SK-N-MC (cell line): Measurements from ENCODE around the gene MAMDC4.
"Not testable (repeated sequence)": the region's sequence is repeated elsewhere in the genome, so short reads cannot be mapped to it uniquely, and the experiment has no call there.

Experiments used
- DNase-seq: peaks from one replicate; pipeline ENCODE4 v3.0.0-alpha.2; 2011; ENCODE audit warnings: low read depth, low spot score
- H3K27ac ChIP-seq: fragments of 200-600 bp; sonication (generic); 2 replicates; pipeline ENCODE4 v1.5.1; 2016; ENCODE audit warnings: mixed run types
- H3K36me3 ChIP-seq: fragments of 200-600 bp; sonication (generic); 2 replicates; pipeline ENCODE4 v1.6.1; 2017; ENCODE audit warnings: antibody characterized with exemption, low read length, mixed read lengths; ENCODE audit not compliant: insufficient read depth
- H3K4me3 ChIP-seq: fragments of 200-600 bp; sonication (generic); 2 replicates; pipeline ENCODE4 v1.5.1; 2016
- H3K9ac ChIP-seq: fragments of 200-600 bp; sonication (generic); 2 replicates; pipeline ENCODE4 v1.8.0; 2017; ENCODE audit warnings: mixed run types, mixed read lengths; ENCODE audit not compliant: insufficient read length
- H3K9me3 ChIP-seq: fragments of 200-600 bp; sonication (generic); 2 replicates; pipeline ENCODE4 v1.6.1; 2017; ENCODE audit warnings: low read depth, mild to moderate bottlenecking, antibody characterized with exemption, low read length, moderate library complexity, mixed read lengths
- EZH2 ChIP-seq: fragments of 200-600 bp; sonication (generic); IDR thresholded peaks from one replicate; pipeline ENCODE4 v1.6.1; 2017; ENCODE audit warnings: antibody characterized with exemption
- FOXP2 ChIP-seq: optimal IDR thresholded peaks from 2 replicates; pipeline ENCODE3; 2011; ENCODE audit warnings: mild to moderate bottlenecking, moderate library complexity; ENCODE audit not compliant: insufficient read depth; ENCODE audit errors: extremely low read length, control extremely low read depth
- POLR2AphosphoS5 ChIP-seq: IDR thresholded peaks from 2 replicates; pipeline ENCODE4 v1.6.1; 2012; ENCODE audit warnings: mild to moderate bottlenecking, low read depth, low read length, borderline replicate concordance

The MAMDC4 gene

GRCh38 chr9:136835162-136835931 is 16.8 kb upstream of the MAMDC4 start:
- TF ChIP-seq POLR2AphosphoS5 (peak; percentile 32; the same call in 1 of the 2 replicates), FOXP2 (no peak), EZH2 (no peak)

GRCh38 chr9:136835932-136836904 is 15.9 kb upstream of the MAMDC4 start:
- no peak overlapping the region for H3K9ac ChIP-seq
- no peak overlapping the region for H3K4me3 ChIP-seq
- H3K27ac ChIP-seq = no peak overlapping the region
- peaks cover 9% of the 10 kb centered on the region; the same call in 1 of the 2 replicates for H3K36me3 ChIP-seq
- DNase-seq = no peak
- TF ChIP-seq EZH2 (no peak), POLR2AphosphoS5 (no peak), FOXP2 (no peak)
- H3K9me3 ChIP-seq = no peaks in the 10 kb centered on the region

More at GRCh38 chr9:136835162-136835931, 16.8 kb upstream of the MAMDC4 start:
- Histone ChIP-seq H3K4me3 (no peak overlapping the region), H3K36me3 (peaks cover 17% of the 10 kb centered on the region; the same call in 1 of the 2 replicates), H3K27ac (no peak overlapping the region), H3K9ac (no peak overlapping the region), H3K9me3 (no peaks in the 10 kb centered on the region)
- DNase-seq = no peak

- Histone ChIP-seq H3K4me3 (no peak overlapping the region), H3K36me3 (peaks cover 3% of the 10 kb centered on the region; the same call in 1 of the 2 replicates), H3K9me3 (no peaks in the 10 kb centered on the region), H3K27ac (no peak overlapping the region), H3K9ac (no peak overlapping the region)
- TF ChIP-seq FOXP2 (no peak), POLR2AphosphoS5 (no peak), EZH2 (no peak)
- DNase-seq = no peak
Observed at GRCh38 chr9:136837146-136837855, 14.8 kb upstream of the MAMDC4 start.

DNA sequence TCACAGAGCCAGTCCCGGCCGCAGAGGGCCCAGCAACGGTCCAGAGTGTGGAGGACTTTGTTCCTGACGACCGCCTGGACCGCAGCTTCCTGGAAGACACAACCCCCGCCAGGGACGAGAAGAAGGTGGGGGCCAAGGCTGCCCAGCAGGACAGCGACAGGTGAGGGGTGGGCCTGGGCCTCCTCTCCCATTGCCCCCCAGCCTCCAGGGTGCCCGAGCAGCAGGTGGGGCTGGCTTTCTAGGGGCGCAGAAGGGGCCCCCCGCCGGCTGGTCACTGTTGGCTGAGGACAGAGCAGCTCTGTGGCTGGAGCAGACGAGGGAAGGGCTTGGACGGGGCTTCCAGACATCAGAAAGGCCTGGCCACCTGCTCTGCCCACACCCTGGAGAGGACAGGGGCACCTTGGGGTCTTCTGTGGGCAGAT is 14.3 kb upstream of the MAMDC4 start:
- TF ChIP-seq POLR2AphosphoS5 = peak; percentile 7; the same call in 1 of the 2 replicates
- H3K4me3 ChIP-seq, DNase-seq, H3K27ac ChIP-seq, H3K36me3 ChIP-seq, H3K9ac ChIP-seq, H3K9me3 ChIP-seq: not testable (repeated sequence)

DNA sequence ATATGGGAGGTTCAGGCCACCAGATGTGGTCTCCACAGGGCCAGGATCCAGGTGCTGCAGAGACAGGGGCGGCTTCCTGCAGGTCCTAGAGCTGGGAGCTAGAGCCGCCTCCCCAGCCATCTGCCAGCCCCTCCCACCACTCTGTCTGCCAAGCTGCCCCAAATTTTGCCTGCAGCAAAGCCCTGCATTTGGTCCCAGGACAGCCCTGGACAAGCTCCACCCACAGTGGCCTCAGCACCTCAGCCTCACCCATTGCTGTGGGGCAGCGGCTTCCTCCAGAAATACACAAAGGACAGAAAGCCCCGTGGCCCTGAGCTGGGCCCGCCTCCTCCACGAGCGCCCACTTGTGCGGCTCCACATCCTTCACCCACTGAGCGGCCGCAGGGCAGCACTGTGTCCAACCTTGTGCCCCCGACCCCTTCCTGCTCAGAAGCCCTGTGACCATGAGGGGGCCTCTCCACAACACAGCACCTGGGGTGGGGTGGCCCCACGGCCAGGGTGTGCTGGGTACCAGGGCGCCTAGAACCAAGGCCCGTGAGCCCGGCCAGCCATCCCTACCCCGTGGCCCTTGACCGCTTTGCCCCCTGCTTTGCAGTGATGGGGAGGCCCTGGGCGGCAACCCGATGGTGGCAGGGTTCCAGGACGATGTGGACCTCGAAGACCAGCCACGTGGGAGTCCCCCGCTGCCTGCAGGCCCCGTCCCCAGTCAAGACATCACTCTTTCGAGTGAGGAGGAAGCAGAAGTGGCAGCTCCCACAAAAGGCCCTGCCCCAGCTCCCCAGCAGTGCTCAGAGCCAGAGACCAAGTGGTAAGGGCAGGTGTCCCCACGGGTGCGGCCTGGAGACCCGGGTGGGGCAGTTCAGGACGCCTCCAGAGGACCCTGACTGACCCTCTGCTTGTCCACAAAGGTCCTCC is 13.6 kb upstream of the MAMDC4 start:
- H3K9me3 ChIP-seq = no peaks in the 10 kb centered on the region
- H3K9ac ChIP-seq = no peak overlapping the region
- no peak for TF ChIP-seq POLR2AphosphoS5
- H3K27ac ChIP-seq = no peak overlapping the region
- H3K4me3 ChIP-seq = no peak overlapping the region
- DNase-seq = no peak
- H3K36me3 ChIP-seq = no peaks in the 10 kb centered on the region; the same call in 1 of the 2 replicates

DNA sequence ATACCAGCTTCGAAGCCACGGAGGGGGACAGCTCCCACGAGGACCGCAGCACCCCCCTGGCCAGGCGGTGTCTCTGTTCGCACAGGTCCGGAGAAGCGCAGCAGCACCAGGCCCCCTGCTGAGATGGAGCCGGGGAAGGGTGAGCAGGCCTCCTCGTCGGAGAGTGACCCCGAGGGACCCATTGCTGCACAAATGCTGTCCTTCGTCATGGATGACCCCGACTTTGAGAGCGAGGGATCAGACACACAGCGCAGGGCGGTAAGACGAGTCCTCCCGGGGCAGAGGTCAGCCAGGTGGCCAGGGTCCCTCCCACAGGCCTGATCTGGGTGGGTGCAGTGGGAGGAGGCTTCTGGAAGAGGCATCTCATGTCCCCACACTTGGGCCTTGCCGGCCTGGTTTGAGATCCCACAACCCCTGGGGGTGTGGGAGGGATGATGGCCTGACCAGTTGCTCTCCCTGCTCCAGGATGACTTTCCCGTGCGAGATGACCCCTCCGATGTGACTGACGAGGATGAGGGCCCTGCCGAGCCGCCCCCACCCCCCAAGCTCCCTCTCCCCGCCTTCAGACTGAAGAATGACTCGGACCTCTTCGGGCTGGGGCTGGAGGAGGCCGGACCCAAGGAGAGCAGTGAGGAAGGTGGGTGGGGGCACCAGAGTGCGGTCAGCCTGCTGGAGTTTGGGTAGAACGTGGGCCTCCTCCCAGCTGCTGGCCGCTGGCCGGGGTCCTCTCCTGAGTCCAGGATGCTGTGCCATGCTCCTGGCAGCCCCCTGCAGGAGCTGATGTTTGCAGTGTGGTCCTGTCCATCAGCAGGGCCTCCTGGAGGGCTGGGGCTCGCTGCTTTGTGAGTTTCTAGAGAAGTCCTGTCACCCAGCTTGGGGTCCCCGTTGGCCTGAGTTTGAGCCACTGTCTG is 12.7 kb upstream of the MAMDC4 start:
- H3K4me3 ChIP-seq = no peak overlapping the region
- DNase-seq = no peak
- H3K9me3 ChIP-seq = no peaks in the 10 kb centered on the region
- H3K9ac ChIP-seq = no peak overlapping the region
- peak overlapping the region; percentile 79; the same call in 1 of the 2 replicates for H3K27ac ChIP-seq
- TF ChIP-seq EZH2 (no peak), FOXP2 (no peak), POLR2AphosphoS5 (no peak)
- no peaks in the 10 kb centered on the region; the same call in 1 of the 2 replicates for H3K36me3 ChIP-seq
